ENCODE data around the gene FERD3L. TPM values are rescaled to one million over a fixed set of nuclear protein-coding genes. Genes with fewer than 3 reads are reported as not detected.

Gene FERD3L
- total and polyA plus RNA-seq, 7 experiments from 2014 or later, result not detected

- Mint-ChIP-seq H3K4me1 (peaks cover 0 to 5% (median 0%) of the 10 kb centered on the region in 7 donors), H3K27me3 (peaks cover 42 to 68% (median 59%) of the 10 kb centered on the region in 5 donors), H3K9me3 (peaks cover 0 to 18% (median 5%) of the 10 kb centered on the region in 11 donors), H3K36me3 (peaks cover 0 to 4% (median 0%) of the 10 kb centered on the region in 5 donors), H3K27ac (no peak overlapping the region), H3K4me3 (no peak overlapping the region)
- H3K36me3 ChIP-seq (ENCODE audit: control insufficient read depth in 2 of 3, insufficient read depth in 3 of 3, low read length in 3 of 3), result no peaks in the 10 kb centered on the region
- no peak overlapping the region for H3K27ac ChIP-seq (ENCODE audit: low read depth, low read length)
- intact Hi-C loops (cut with micrococcal nuclease), result no loop called here
- DNase-seq (no peak), ATAC-seq (no peak)
- H3K27me3 ChIP-seq (ENCODE audit: control insufficient read depth in 2 of 2, insufficient read depth in 2 of 2, low read length in 2 of 2), result peaks cover 4 to 5% of the 10 kb centered on the region in 2 donors
- ChIA-PET CTCF (no interaction called here), POLR2A (no interaction called here)
- no peaks in the 10 kb centered on the region for H3K9me3 ChIP-seq (ENCODE audit: control insufficient read depth in 2 of 3, low read length in 3 of 3)
- H3K4me3 ChIP-seq (ENCODE audit: low read length), result no peak overlapping the region
- no peaks in the 10 kb centered on the region for H3K4me1 ChIP-seq (ENCODE audit: control insufficient read depth in 2 of 2, insufficient read depth in 2 of 2, low read length in 2 of 2)
These were observed 42.3 kb downstream of the FERD3L start for GRCh38 chr7:19102884-19103283.

DNA sequence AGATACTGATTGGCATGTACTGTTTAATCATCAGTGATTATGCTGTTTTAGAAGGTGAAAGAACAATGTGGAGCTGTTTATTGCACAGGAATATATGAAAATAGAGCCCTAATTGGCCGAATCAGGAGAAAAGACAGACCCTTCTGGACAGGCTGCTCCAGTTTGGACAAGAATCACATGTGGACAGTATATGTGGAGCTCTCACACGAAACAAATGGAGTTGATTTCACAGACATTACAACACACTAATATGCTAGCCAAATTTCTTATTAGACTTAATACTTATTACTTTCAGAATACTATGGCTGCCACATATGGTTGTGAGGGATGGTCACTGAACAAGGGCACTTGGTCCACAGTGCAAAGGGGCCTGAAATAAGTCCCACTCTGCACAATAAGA, 43.3 kb downstream of the FERD3L start:
- intact Hi-C loops (cut with micrococcal nuclease), result no loop called here
- ChIA-PET CTCF (no interaction called here), POLR2A (no interaction called here)
- Histone ChIP-seq H3K4me1 (ENCODE audit: control insufficient read depth in 2 of 2, insufficient read depth in 2 of 2, low read length in 2 of 2) (no peaks in the 10 kb centered on the region), H3K27me3 (ENCODE audit: control insufficient read depth in 2 of 2, insufficient read depth in 2 of 2, low read length in 2 of 2) (peaks cover 4 to 5% of the 10 kb centered on the region in 2 donors), H3K9me3 (ENCODE audit: control insufficient read depth in 2 of 3, low read length in 3 of 3) (no peaks in the 10 kb centered on the region), H3K4me3 (ENCODE audit: low read length) (no peak overlapping the region), H3K36me3 (ENCODE audit: control insufficient read depth in 2 of 3, insufficient read depth in 3 of 3, low read length in 3 of 3) (no peaks in the 10 kb centered on the region), H3K27ac (ENCODE audit: low read depth, low read length) (no peak overlapping the region)
- Mint-ChIP-seq H3K4me3 (no peak overlapping the region), H3K4me1 (no peaks in the 10 kb centered on the region), H3K9me3 (peaks cover 0 to 11% (median 5%) of the 10 kb centered on the region in 11 donors), H3K27me3 (peaks cover 34 to 58% (median 49%) of the 10 kb centered on the region in 5 donors), H3K27ac (no peak overlapping the region), H3K36me3 (peaks cover 0 to 4% (median 0%) of the 10 kb centered on the region in 5 donors)
- ATAC-seq, result no peak
- no peak for DNase-seq

- peaks cover 0 to 4% (median 0%) of the 10 kb centered on the region in 5 donors for H3K36me3 Mint-ChIP-seq
- no peak for ATAC-seq
- Histone ChIP-seq H3K27me3 (ENCODE audit: control insufficient read depth in 2 of 2, insufficient read depth in 2 of 2, low read length in 2 of 2) (peaks cover under 1 to 3% of the 10 kb centered on the region in 2 donors), H3K4me1 (ENCODE audit: control insufficient read depth in 2 of 2, insufficient read depth in 2 of 2, low read length in 2 of 2) (no peaks in the 10 kb centered on the region), H3K36me3 (ENCODE audit: control insufficient read depth in 2 of 3, insufficient read depth in 3 of 3, low read length in 3 of 3) (no peaks in the 10 kb centered on the region), H3K4me3 (ENCODE audit: low read length) (no peak overlapping the region), H3K27ac (ENCODE audit: low read depth, low read length) (no peak overlapping the region), H3K9me3 (ENCODE audit: control insufficient read depth in 2 of 3, low read length in 3 of 3) (no peaks in the 10 kb centered on the region)
- no peak overlapping the region for H3K4me3 Mint-ChIP-seq
- POLR2A ChIA-PET, result no interaction called here
- intact Hi-C loops (cut with micrococcal nuclease), result no loop called here
- CTCF ChIA-PET, result no interaction called here
- H3K9me3 Mint-ChIP-seq, result peaks cover 0 to 10% (median 5%) of the 10 kb centered on the region in 11 donors
- H3K27me3 Mint-ChIP-seq, result peaks cover 30 to 54% (median 45%) of the 10 kb centered on the region in 5 donors
- no peak overlapping the region for H3K27ac Mint-ChIP-seq
- no peak for DNase-seq
- no peaks in the 10 kb centered on the region for H3K4me1 Mint-ChIP-seq
These were observed 43.7 kb downstream of the FERD3L start for GRCh38 chr7:19101472-19101871.

DNA sequence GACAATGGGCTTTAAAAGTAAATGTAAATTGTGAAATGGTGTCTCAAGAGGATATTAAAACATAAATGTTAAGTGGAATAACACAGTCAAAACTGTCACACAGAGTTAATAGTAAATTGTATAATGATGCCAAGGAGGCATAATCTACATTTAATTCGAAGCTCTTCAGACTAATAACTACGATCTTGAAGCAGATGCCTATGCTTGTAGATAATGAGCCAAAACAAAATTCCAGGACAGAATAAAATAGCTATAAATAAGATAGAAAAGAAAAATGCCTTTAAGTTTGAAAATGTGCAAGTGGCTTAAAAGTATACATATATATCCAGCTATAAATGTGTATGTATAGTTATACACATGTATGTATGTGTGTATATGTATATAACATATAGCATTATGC, 45.3 kb downstream of the FERD3L start:
- H3K9me3 Mint-ChIP-seq, result peaks cover 0 to 8% (median 3%) of the 10 kb centered on the region in 11 donors
- ATAC-seq (no peak), DNase-seq (no peak)
- H3K36me3 Mint-ChIP-seq, result peaks cover 0 to 4% (median 0%) of the 10 kb centered on the region in 5 donors
- no peaks in the 10 kb centered on the region for H3K9me3 ChIP-seq (ENCODE audit: control insufficient read depth in 2 of 3, low read length in 3 of 3)
- no peak overlapping the region for H3K4me3 ChIP-seq (ENCODE audit: low read length)
- H3K36me3 ChIP-seq (ENCODE audit: control insufficient read depth in 2 of 3, insufficient read depth in 3 of 3, low read length in 3 of 3), result no peaks in the 10 kb centered on the region
- ChIA-PET POLR2A (no interaction called here), CTCF (no interaction called here)
- intact Hi-C loops (cut with micrococcal nuclease), result no loop called here
- no peak overlapping the region for H3K27ac Mint-ChIP-seq
- H3K4me1 ChIP-seq (ENCODE audit: control insufficient read depth in 2 of 2, insufficient read depth in 2 of 2, low read length in 2 of 2), result no peaks in the 10 kb centered on the region
- H3K27me3 ChIP-seq (ENCODE audit: control insufficient read depth in 2 of 2, insufficient read depth in 2 of 2, low read length in 2 of 2), result no peaks in the 10 kb centered on the region
- H3K27me3 Mint-ChIP-seq, result peaks cover 15 to 40% (median 29%) of the 10 kb centered on the region in 5 donors
- H3K4me3 Mint-ChIP-seq, result no peak overlapping the region
- H3K27ac ChIP-seq (ENCODE audit: low read depth, low read length), result no peak overlapping the region
- no peaks in the 10 kb centered on the region for H3K4me1 Mint-ChIP-seq

DNA sequence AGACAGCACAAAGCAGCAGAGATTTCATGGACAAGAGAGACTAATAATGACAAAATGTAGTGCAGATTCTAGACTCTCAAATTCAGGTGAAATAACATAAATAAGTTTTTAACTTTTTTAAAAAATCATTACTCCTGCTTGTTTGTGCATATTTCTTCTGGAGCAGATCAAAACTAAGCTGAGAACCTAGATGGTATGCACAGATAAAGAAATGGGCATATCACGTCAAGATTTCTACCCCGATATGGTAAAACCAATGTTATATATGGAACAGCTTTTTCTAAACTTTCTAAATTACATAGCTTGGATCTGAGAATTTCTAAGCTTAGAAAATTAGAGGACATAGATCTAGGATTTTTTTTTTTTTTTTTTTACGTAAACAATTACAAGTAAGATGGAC, 46.0 kb downstream of the FERD3L start:
- Mint-ChIP-seq H3K4me3 (no peak overlapping the region), H3K36me3 (peaks cover 0 to 4% (median 0%) of the 10 kb centered on the region in 5 donors), H3K4me1 (no peaks in the 10 kb centered on the region), H3K27me3 (peaks cover 7 to 32% (median 22%) of the 10 kb centered on the region in 5 donors), H3K9me3 (peaks cover 0 to 9% (median 1%) of the 10 kb centered on the region in 11 donors), H3K27ac (no peak overlapping the region)
- ChIA-PET POLR2A (no interaction called here), CTCF (no interaction called here)
- Histone ChIP-seq H3K36me3 (ENCODE audit: control insufficient read depth in 2 of 3, insufficient read depth in 3 of 3, low read length in 3 of 3) (no peaks in the 10 kb centered on the region), H3K27me3 (ENCODE audit: control insufficient read depth in 2 of 2, insufficient read depth in 2 of 2, low read length in 2 of 2) (no peaks in the 10 kb centered on the region), H3K4me1 (ENCODE audit: control insufficient read depth in 2 of 2, insufficient read depth in 2 of 2, low read length in 2 of 2) (no peaks in the 10 kb centered on the region), H3K4me3 (ENCODE audit: low read length) (no peak overlapping the region), H3K27ac (ENCODE audit: low read depth, low read length) (no peak overlapping the region), H3K9me3 (ENCODE audit: control insufficient read depth in 2 of 3, low read length in 3 of 3) (no peaks in the 10 kb centered on the region)
- ATAC-seq (no peak), DNase-seq (no peak)
- intact Hi-C loops (cut with micrococcal nuclease), result no loop called here

DNA sequence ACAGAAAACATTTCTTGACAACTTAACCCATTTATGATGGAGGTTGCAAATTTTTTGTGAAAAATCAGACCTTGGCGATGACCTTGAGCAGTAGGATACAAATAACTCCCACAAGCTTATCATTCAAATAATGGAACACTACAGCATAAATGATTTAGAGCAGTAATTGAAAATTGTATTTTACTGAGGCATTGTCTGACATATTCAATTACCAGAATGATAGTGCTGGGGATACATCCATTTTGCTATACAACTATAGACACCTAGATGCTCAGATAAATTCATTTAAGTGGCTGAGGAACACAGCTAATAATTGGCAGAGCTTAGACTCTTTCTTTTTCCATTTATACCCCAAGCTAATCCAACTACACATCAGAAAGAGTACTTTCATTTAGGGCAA, 46.7 kb downstream of the FERD3L start:
- no peak overlapping the region for H3K27ac ChIP-seq (ENCODE audit: low read depth, low read length)
- POLR2A ChIA-PET, result no interaction called here
- intact Hi-C loops (cut with micrococcal nuclease), result no loop called here
- Mint-ChIP-seq H3K36me3 (peaks cover 0 to 4% (median 0%) of the 10 kb centered on the region in 5 donors), H3K27me3 (peaks cover 6 to 25% (median 16%) of the 10 kb centered on the region in 5 donors), H3K4me3 (no peak overlapping the region), H3K27ac (no peak overlapping the region), H3K9me3 (peaks cover 0 to 13% (median 0%) of the 10 kb centered on the region in 11 donors), H3K4me1 (no peaks in the 10 kb centered on the region)
- no peaks in the 10 kb centered on the region for H3K36me3 ChIP-seq (ENCODE audit: control insufficient read depth in 2 of 3, insufficient read depth in 3 of 3, low read length in 3 of 3)
- no peak overlapping the region for H3K4me3 ChIP-seq (ENCODE audit: low read length)
- CTCF ChIA-PET, result no interaction called here
- no peak for DNase-seq
- H3K27me3 ChIP-seq (ENCODE audit: control insufficient read depth in 2 of 2, insufficient read depth in 2 of 2, low read length in 2 of 2), result no peaks in the 10 kb centered on the region
- H3K4me1 ChIP-seq (ENCODE audit: control insufficient read depth in 2 of 2, insufficient read depth in 2 of 2, low read length in 2 of 2), result no peaks in the 10 kb centered on the region
- no peaks in the 10 kb centered on the region for H3K9me3 ChIP-seq (ENCODE audit: control insufficient read depth in 2 of 3, low read length in 3 of 3)
- ATAC-seq, result no peak

GRCh38 chr7:19097165-19098055, 47.8 kb downstream of the FERD3L start:
- Histone ChIP-seq H3K9me3 (ENCODE audit: control insufficient read depth in 2 of 3, low read length in 3 of 3) (no peaks in the 10 kb centered on the region), H3K27me3 (ENCODE audit: control insufficient read depth in 2 of 2, insufficient read depth in 2 of 2, low read length in 2 of 2) (no peaks in the 10 kb centered on the region), H3K4me3 (ENCODE audit: low read length) (no peak overlapping the region), H3K27ac (ENCODE audit: low read depth, low read length) (no peak overlapping the region), H3K36me3 (ENCODE audit: control insufficient read depth in 2 of 3, insufficient read depth in 3 of 3, low read length in 3 of 3) (no peaks in the 10 kb centered on the region), H3K4me1 (ENCODE audit: control insufficient read depth in 2 of 2, insufficient read depth in 2 of 2, low read length in 2 of 2) (no peaks in the 10 kb centered on the region)
- intact Hi-C loops (cut with micrococcal nuclease), result no loop called here
- no peaks in the 10 kb centered on the region for H3K4me1 Mint-ChIP-seq
- CTCF ChIA-PET, result no interaction called here
- H3K27me3 Mint-ChIP-seq, result peaks cover 0 to 14% (median 6%) of the 10 kb centered on the region in 5 donors
- POLR2A ChIA-PET, result no interaction called here
- no peak overlapping the region for H3K4me3 Mint-ChIP-seq
- no peak overlapping the region for H3K27ac Mint-ChIP-seq
- DNase-seq (no peak), ATAC-seq (no peak)
- H3K9me3 Mint-ChIP-seq, result peaks cover 0 to 13% (median 0%) of the 10 kb centered on the region in 11 donors
- no peaks in the 10 kb centered on the region for H3K36me3 Mint-ChIP-seq
